ENCODE measurements around the gene CAVIN3. TPM values are rescaled to one million over a fixed set of nuclear protein-coding genes. Genes with fewer than 3 reads are reported as not detected.

The CAVIN3 gene
- total and polyA plus RNA-seq, 9 of the 15 experiments (the other 6 are each of a cell fraction or from before 2014, with no cell fraction given), result 0.13 TPM; not detected in 8

DNA sequence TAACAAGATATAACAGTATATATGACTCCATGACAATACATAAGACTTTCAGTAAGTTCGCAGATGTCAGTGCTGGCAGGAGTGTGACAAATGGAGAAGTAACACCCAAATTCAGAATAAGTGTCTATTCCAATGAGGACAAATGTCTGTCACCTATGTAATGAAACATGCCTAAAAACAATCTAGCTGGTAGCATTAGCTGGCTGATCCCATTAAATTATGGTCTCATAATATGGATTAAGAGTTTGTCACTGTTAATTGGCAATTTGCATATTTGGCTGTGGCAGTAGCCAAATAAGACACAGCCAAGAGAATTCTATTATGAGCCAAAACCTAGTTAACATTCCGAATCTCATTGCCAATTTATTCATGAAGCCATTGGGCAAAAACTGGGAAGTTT is 30.2 kb upstream of the CAVIN3 start:
- intact Hi-C loops (cut with micrococcal nuclease), result no loop called here

More for the DNA sequence above, 30.2 kb upstream of the CAVIN3 start:
- Histone ChIP-seq H3K4me2 (ENCODE audit: insufficient read depth, low read length) (no peak overlapping the region), H2AFZ (ENCODE audit: low read depth, low read length) (no peak overlapping the region), H3K4me1 (replicated peaks in 1 of 2; ENCODE audit: control insufficient read depth in 2 of 2, insufficient read depth in 2 of 2, low read length in 2 of 2) (no peaks in the 10 kb centered on the region), H3K27ac (ENCODE audit: extremely low read depth, low read depth, low read length) (no peak overlapping the region), H3K9me3 (replicated peaks; ENCODE audit: control insufficient read depth, insufficient read depth, low read depth, low read length) (no peaks in the 10 kb centered on the region), H3K27me3 (ENCODE audit: control insufficient read depth in 2 of 2, insufficient read depth in 2 of 2, low read length in 2 of 2) (peaks cover 2 to 16% of the 10 kb centered on the region in 2 experiments; a peak in 4 of 5 replicates), H3K9ac (ENCODE audit: insufficient read depth in 1 of 2, low read depth in 2 of 2, low read length in 2 of 2) (no peak overlapping the region), H3K79me2 (ENCODE audit: control insufficient read depth, insufficient read depth, low read length) (no peaks in the 10 kb centered on the region), H3K36me3 (ENCODE audit: control insufficient read depth, insufficient read depth, low read length) (no peaks in the 10 kb centered on the region), H4K20me1 (replicated peaks; ENCODE audit: control insufficient read depth, insufficient read depth, low read length) (0 out of 2 replicates have a peak, but pooled peaks cover 3% of the 10 kb centered on the region), H3K4me3 (no peak overlapping the region), H3K9me1 (ENCODE audit: control insufficient read depth, insufficient read depth, low read length) (no peaks in the 10 kb centered on the region)
- ATAC-seq, result no peak
- in situ Hi-C loops (cut with MboI), result loop anchor here (5.0 kb wide), 1 partner anchor 328 kb away; no protein-coding TSS in a partner anchor
- TF ChIP-seq ELF2 (CRISPR knock-in tag; IDR thresholded peaks at IDR 0.05) (no peak), RFX5 (IDR thresholded peaks at IDR 0.05; ENCODE audit: low read depth, low read length) (no peak), DNMT1 (IDR thresholded peaks at IDR 0.05) (no peak), MAFF (IDR thresholded peaks at IDR 0.05; ENCODE audit: low read length) (no peak), NFYB (IDR thresholded peaks at IDR 0.05; ENCODE audit: extremely low read depth, insufficient read length) (no peak), HDAC3 (IDR thresholded peaks at IDR 0.05; ENCODE audit: borderline replicate concordance, partially characterized antibody) (no peak), HNRNPH1 (optimal IDR thresholded peaks at IDR 0.05; ENCODE audit: low read depth, low read length) (no peak), PML (IDR thresholded peaks at IDR 0.05; ENCODE audit: low read length) (no peak), MYC (IDR thresholded peaks at IDR 0.05; ENCODE audit: low read depth, low read length) (no peak), MYC (CRISPR knock-in tag; IDR thresholded peaks at IDR 0.05; ENCODE audit: borderline replicate concordance, low read depth) (no peak), SMARCE1 (IDR thresholded peaks at IDR 0.05) (no peak), ZNF436 (CRISPR knock-in tag; IDR thresholded peaks at IDR 0.05) (no peak)
- TF ChIP-seq, protein P1, sequence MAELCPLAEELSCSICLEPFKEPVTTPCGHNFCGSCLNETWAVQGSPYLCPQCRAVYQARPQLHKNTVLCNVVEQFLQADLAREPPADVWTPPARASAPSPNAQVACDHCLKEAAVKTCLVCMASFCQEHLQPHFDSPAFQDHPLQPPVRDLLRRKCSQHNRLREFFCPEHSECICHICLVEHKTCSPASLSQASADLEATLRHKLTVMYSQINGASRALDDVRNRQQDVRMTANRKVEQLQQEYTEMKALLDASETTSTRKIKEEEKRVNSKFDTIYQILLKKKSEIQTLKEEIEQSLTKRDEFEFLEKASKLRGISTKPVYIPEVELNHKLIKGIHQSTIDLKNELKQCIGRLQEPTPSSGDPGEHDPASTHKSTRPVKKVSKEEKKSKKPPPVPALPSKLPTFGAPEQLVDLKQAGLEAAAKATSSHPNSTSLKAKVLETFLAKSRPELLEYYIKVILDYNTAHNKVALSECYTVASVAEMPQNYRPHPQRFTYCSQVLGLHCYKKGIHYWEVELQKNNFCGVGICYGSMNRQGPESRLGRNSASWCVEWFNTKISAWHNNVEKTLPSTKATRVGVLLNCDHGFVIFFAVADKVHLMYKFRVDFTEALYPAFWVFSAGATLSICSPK (IDR thresholded peaks at IDR 0.05; ENCODE audit: borderline replicate concordance), result no peak
- CTCF ChIA-PET (ENCODE audit: low intra/inter-chr PET ratio), result no interaction called here
- WGBS (ENCODE audit: insufficient coverage, low coverage, missing lambda C conversion rate), result 5% methylated on average over 2 of the region's 2 CpGs
- POLR2A ChIA-PET, result interaction anchor here (0.6 kb wide), 2 partner anchors 68 to 290 kb away, joined by 3 read pairs; no protein-coding TSS in a partner anchor
- FAIRE-seq, result no peak
- no peak for DNase-seq (ENCODE audit: extremely low read depth in 1 of 4, low spot score in 3 of 4)
- no TSS peak for BruUV-seq (replicated peaks)

Data from K562 (cell line).